ENCODE measurements around the gene TYSND1. TPM values are rescaled to one million over a fixed set of nuclear protein-coding genes. Genes with fewer than 3 reads are reported as not detected.
"Not testable (repeated sequence)": the region's sequence is repeated elsewhere in the genome, so short reads cannot be mapped to it uniquely, and the experiment has no call there.

TYSND1 gene
- total RNA-seq, 1 donor from 2014 or later: 22.2 TPM

GRCh38 chr10:70135046-70135445 is 11.5 kb downstream of the TYSND1 start:
- DNase-seq (ENCODE audit: low spot score): peak; percentile 22

- peak; percentile 82 for DNase-seq (ENCODE audit: low spot score)
These were observed 14.1 kb downstream of the TYSND1 start, which contains the start of gene AIFM2 for GRCh38 chr10:70132098-70133029. Gene AIFM2, minus strand, starts transcription at chr10:70132825. Its CDS starts 8,741 bp downstream, at chr10:70124084.

GRCh38 chr10:70131560-70131937 is 15.0 kb downstream of the TYSND1 start:
- no peak for DNase-seq (ENCODE audit: low spot score)

- no peak for DNase-seq (ENCODE audit: low spot score)
These were observed 15.5 kb downstream of the TYSND1 start for GRCh38 chr10:70130878-70131559.

- no peak for DNase-seq (ENCODE audit: low spot score)
These were observed 19.7 kb downstream of the TYSND1 start for GRCh38 chr10:70126700-70127395.

- no peak for DNase-seq (ENCODE audit: low spot score)
These were observed 20.5 kb downstream of the TYSND1 start for GRCh38 chr10:70125918-70126552.

GRCh38 chr10:70124918-70125317 is 21.6 kb downstream of the TYSND1 start:
- no peak for DNase-seq (ENCODE audit: low spot score)

GRCh38 chr10:70124415-70124814 is 22.1 kb downstream of the TYSND1 start:
- DNase-seq (ENCODE audit: low spot score): no peak

- DNase-seq (ENCODE audit: low spot score): no peak
These were observed 22.7 kb downstream of the TYSND1 start for GRCh38 chr10:70123817-70124216.

- not testable (repeated sequence) for DNase-seq (ENCODE audit: low spot score)
These were observed 23.3 kb downstream of the TYSND1 start for GRCh38 chr10:70123166-70123565.

- DNase-seq (ENCODE audit: low spot score): no peak
These were observed 23.8 kb downstream of the TYSND1 start for GRCh38 chr10:70122742-70123141.

- no peak for DNase-seq (ENCODE audit: low spot score)
These were observed 25.1 kb downstream of the TYSND1 start for GRCh38 chr10:70121281-70121949.

- DNase-seq (ENCODE audit: low spot score): no peak
These were observed 26.1 kb downstream of the TYSND1 start for GRCh38 chr10:70120417-70120816.

- no peak for DNase-seq (ENCODE audit: low spot score)
These were observed 26.9 kb downstream of the TYSND1 start for GRCh38 chr10:70119623-70120022.

GRCh38 chr10:70119197-70119596 is 27.3 kb downstream of the TYSND1 start:
- no peak for DNase-seq (ENCODE audit: low spot score)

GRCh38 chr10:70118196-70118595 is 28.3 kb downstream of the TYSND1 start:
- no peak for DNase-seq (ENCODE audit: low spot score)

- DNase-seq (ENCODE audit: low spot score): no peak
These were observed 28.9 kb downstream of the TYSND1 start for GRCh38 chr10:70117646-70118045.

- DNase-seq (ENCODE audit: low spot score): peak; percentile 56
These were observed 30.4 kb downstream of the TYSND1 start for GRCh38 chr10:70115948-70116682.

GRCh38 chr10:70114902-70115301 is 31.6 kb downstream of the TYSND1 start:
- no peak for DNase-seq (ENCODE audit: low spot score)

- DNase-seq (ENCODE audit: low spot score): no peak
These were observed 34.4 kb downstream of the TYSND1 start for GRCh38 chr10:70112071-70112470.

All from ureter (tissue), 1 donor.